Smooth muscle cell (in vitro differentiated cells): ENCODE results near the gene LTO1. TPM values are rescaled to one million over a fixed set of nuclear protein-coding genes. Genes with fewer than 3 reads are reported as not detected.

ENCODE experiments used
- DNase-seq: peaks from one replicate; lab custom pipeline; 2025; ENCODE audit not compliant: unreplicated experiment; lab: John Stamatoyannopoulos, UW
- H2AFZ ChIP-seq: fragments of 200-600 bp; sonication (generic); 2 replicates; pipeline ENCODE4 v1.6.0; 2016; ENCODE audit warnings: antibody characterized with exemption, low read depth, mild to moderate bottlenecking
- H3F3A ChIP-seq: fragments of 200-600 bp; sonication (generic); 2 replicates; pipeline ENCODE4 v1.6.0; 2017; ENCODE audit warnings: antibody characterized with exemption, low read depth
- H3K27ac ChIP-seq: fragments of 200-600 bp; sonication (generic); 2 replicates; pipeline ENCODE4 v1.5.1; 2016; ENCODE audit warnings: low read depth, mild to moderate bottlenecking
- H3K27me3 ChIP-seq: fragments of 200-600 bp; sonication (generic); 2 replicates; pipeline ENCODE4 v1.6.1; 2016; ENCODE audit warnings: low read depth, mild to moderate bottlenecking
- H3K36me3 ChIP-seq: fragments of 200-600 bp; sonication (generic); 2 replicates; pipeline ENCODE4 v1.5.1; 2016; ENCODE audit warnings: low read depth
- H3K4me1 ChIP-seq: fragments of 200-600 bp; sonication (generic); 2 replicates; pipeline ENCODE4 v1.5.1; 2016; ENCODE audit warnings: low read depth
- H3K4me2 ChIP-seq: fragments of 200-600 bp; sonication (generic); 2 replicates; pipeline ENCODE4 v1.6.0; 2016; ENCODE audit warnings: mild to moderate bottlenecking
- H3K4me3 ChIP-seq: fragments of 200-600 bp; sonication (generic); 2 replicates; pipeline ENCODE4 v1.5.1; 2016; ENCODE audit warnings: mild to moderate bottlenecking
- H3K79me2 ChIP-seq: fragments of 200-600 bp; sonication (generic); 2 replicates; pipeline ENCODE4 v1.6.0; 2016; ENCODE audit warnings: low read depth, mild to moderate bottlenecking
- H3K9ac ChIP-seq: fragments of 200-600 bp; sonication (generic); 2 replicates; pipeline ENCODE4 v1.6.0; 2016; ENCODE audit warnings: low read depth
- H3K9me3 ChIP-seq: fragments of 200-600 bp; sonication (generic); replicated peaks from 2 replicates; pipeline ENCODE4 v1.5.1; 2016; ENCODE audit warnings: low read depth
- H4K20me1 ChIP-seq: fragments of 200-600 bp; sonication (generic); 2 replicates; pipeline ENCODE4 v1.6.0; 2016; ENCODE audit warnings: low read depth
- WGBS: methylation state at CpG from one replicate; pipeline ENCODE4 v1.1.7; 2016; ENCODE audit warnings: low lambda C conversion rate; 5-methylcytosine and 5-hydroxymethylcytosine counted together
- polyA plus RNA-seq: library from polyadenylated mRNA; unstranded; fragments of >200 nt; fragmentation: Nextera tagmentation; extraction: Ambion mirVana; gene quantifications from 2 replicates; pipeline ENCODE4 v1.2.1, GENCODE V29; 2016
- total RNA-seq: library from RNA; depleted of rRNA; stranded (reverse); fragments of >200 nt; gene quantifications from 2 replicates; pipeline ENCODE4 v1.2.3, GENCODE V29; 2014
- TF ChIP-seq, protein P1 (sequence below): fragments of 200-600 bp; sonication (generic); IDR thresholded peaks from 2 replicates; pipeline ENCODE4 v1.5.1; 2017; ENCODE audit warnings: borderline replicate concordance, mild to moderate bottlenecking, antibody characterized with exemption; ENCODE audit not compliant: insufficient read depth, poor library complexity, severe bottlenecking

Gene LTO1
- total and polyA plus RNA-seq, 2 experiments from 2014 or later: 8.0 to 17.3 TPM

GRCh38 chr11:69637941-69638871, 36.9 kb downstream of the LTO1 start:
- Histone ChIP-seq H3K9ac (peak overlapping the region; percentile 24), H3K4me2 (peak overlapping the region; percentile 96), H3F3A (peaks cover 6% of the 10 kb centered on the region), H3K79me2 (peaks cover 34% of the 10 kb centered on the region), H3K9me3 (no peaks in the 10 kb centered on the region), H3K27ac (peak overlapping the region; percentile 87), H2AFZ (peak overlapping the region; percentile 63), H3K4me1 (peaks cover 25% of the 10 kb centered on the region), H3K4me3 (peak overlapping the region; percentile 93), H3K36me3 (no peaks in the 10 kb centered on the region), H4K20me1 (peaks cover 13% of the 10 kb centered on the region), H3K27me3 (no peaks in the 10 kb centered on the region)
- TF ChIP-seq, protein P1, sequence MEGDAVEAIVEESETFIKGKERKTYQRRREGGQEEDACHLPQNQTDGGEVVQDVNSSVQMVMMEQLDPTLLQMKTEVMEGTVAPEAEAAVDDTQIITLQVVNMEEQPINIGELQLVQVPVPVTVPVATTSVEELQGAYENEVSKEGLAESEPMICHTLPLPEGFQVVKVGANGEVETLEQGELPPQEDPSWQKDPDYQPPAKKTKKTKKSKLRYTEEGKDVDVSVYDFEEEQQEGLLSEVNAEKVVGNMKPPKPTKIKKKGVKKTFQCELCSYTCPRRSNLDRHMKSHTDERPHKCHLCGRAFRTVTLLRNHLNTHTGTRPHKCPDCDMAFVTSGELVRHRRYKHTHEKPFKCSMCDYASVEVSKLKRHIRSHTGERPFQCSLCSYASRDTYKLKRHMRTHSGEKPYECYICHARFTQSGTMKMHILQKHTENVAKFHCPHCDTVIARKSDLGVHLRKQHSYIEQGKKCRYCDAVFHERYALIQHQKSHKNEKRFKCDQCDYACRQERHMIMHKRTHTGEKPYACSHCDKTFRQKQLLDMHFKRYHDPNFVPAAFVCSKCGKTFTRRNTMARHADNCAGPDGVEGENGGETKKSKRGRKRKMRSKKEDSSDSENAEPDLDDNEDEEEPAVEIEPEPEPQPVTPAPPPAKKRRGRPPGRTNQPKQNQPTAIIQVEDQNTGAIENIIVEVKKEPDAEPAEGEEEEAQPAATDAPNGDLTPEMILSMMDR: no peak
- no peak for DNase-seq
- 1% methylated on average over 66 of the region's 78 CpGs for WGBS

- Histone ChIP-seq H3K79me2 (peaks cover 25% of the 10 kb centered on the region), H3K4me3 (peak overlapping the region; percentile 93), H3K27me3 (no peaks in the 10 kb centered on the region), H3K27ac (peak overlapping the region; percentile 87), H3K36me3 (no peaks in the 10 kb centered on the region), H3F3A (peaks cover 6% of the 10 kb centered on the region), H3K4me1 (peaks cover 25% of the 10 kb centered on the region), H3K4me2 (peak overlapping the region; percentile 96), H3K9me3 (no peaks in the 10 kb centered on the region), H2AFZ (peak overlapping the region; percentile 63), H4K20me1 (peaks cover 8% of the 10 kb centered on the region), H3K9ac (peak overlapping the region; percentile 20)
- no peak for DNase-seq
- WGBS: 6% methylated on average over 54 of the region's 67 CpGs
- TF ChIP-seq, protein P1: no peak
Observed at GRCh38 chr11:69637198-69637940, 37.8 kb downstream of the LTO1 start.

GRCh38 chr11:69636512-69637197, 38.5 kb downstream of the LTO1 start:
- H4K20me1 ChIP-seq: peaks cover 6% of the 10 kb centered on the region
- peak overlapping the region; percentile 87 for H3K27ac ChIP-seq
- peaks cover 25% of the 10 kb centered on the region for H3K4me1 ChIP-seq
- no peaks in the 10 kb centered on the region for H3K36me3 ChIP-seq
- peak overlapping the region; percentile 93 for H3K4me3 ChIP-seq
- 2% methylated on average over 54 of the region's 63 CpGs for WGBS
- H2AFZ ChIP-seq: peak overlapping the region; percentile 76
- no peaks in the 10 kb centered on the region for H3K27me3 ChIP-seq
- H3K79me2 ChIP-seq: peaks cover 18% of the 10 kb centered on the region
- TF ChIP-seq, protein P1: no peak
- H3K4me2 ChIP-seq: peak overlapping the region; percentile 96
- DNase-seq: peak; percentile 37
- peaks cover 6% of the 10 kb centered on the region for H3F3A ChIP-seq
- H3K9me3 ChIP-seq: no peaks in the 10 kb centered on the region
- H3K9ac ChIP-seq: peak overlapping the region; percentile 20
